ENCODE results near the gene HCST.

DNA sequence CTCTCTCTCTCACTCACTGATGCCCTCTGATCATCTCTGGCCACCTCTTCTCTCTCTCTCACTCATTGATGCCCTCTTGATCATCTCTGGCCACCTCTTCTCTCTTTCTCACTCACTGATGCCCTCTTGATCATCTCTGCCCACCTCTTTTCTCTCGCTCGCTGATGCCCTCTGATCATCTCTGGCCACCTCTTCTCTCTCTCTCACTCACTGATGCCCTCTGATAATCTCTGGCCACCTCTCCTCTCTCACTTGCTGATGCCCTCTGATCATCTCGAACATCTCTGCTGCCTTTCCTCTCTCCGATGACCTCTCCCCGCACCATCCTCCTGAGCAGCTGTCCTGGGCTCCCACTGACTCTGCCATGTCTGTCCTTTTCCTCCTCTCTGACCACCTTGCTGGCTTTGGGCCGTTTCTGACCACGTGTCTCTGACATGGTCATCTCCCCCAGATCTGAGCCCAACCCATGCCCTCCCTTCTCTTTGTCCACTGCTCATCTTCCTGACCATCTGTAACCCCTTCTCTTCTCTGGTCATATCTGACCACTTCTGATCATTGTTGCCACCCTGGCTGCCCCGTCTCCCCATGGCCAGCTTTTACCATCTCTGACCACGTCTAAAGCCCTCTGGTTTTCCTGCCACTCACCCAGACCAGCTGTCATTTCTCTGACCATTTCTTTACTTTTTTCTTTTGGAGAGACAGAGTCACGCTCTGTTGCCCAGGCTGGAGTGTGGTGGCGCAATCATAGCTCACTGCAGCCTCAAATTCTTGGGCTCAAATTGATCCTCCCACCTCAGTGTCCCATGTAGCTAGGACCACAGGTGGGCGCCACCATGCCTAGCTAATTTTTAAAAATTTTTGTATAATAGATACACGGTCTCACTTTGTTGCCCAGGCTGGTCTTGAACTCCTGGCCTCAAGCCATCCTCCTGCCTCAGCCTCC, 36.2 kb downstream of the HCST start:
- TF ChIP-seq, protein P1, sequence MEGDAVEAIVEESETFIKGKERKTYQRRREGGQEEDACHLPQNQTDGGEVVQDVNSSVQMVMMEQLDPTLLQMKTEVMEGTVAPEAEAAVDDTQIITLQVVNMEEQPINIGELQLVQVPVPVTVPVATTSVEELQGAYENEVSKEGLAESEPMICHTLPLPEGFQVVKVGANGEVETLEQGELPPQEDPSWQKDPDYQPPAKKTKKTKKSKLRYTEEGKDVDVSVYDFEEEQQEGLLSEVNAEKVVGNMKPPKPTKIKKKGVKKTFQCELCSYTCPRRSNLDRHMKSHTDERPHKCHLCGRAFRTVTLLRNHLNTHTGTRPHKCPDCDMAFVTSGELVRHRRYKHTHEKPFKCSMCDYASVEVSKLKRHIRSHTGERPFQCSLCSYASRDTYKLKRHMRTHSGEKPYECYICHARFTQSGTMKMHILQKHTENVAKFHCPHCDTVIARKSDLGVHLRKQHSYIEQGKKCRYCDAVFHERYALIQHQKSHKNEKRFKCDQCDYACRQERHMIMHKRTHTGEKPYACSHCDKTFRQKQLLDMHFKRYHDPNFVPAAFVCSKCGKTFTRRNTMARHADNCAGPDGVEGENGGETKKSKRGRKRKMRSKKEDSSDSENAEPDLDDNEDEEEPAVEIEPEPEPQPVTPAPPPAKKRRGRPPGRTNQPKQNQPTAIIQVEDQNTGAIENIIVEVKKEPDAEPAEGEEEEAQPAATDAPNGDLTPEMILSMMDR (IDR thresholded peaks at IDR 0.05; ENCODE audit: low read depth, low read length, poor library complexity, severe bottlenecking), result no peak
- no peak for TF ChIP-seq EZH2phosphoT487 (IDR thresholded peaks at IDR 0.05; ENCODE audit: borderline replicate concordance, low read length)

Measured in DOHH2 (cell line).